Activated CD8-positive, alpha-beta memory T cell treated with anti-CD3 and anti-CD28 coated beads, Interleukin-2, amount 10 ng/mL, durations not matched to agents 7 days and 5 days (primary cell): Measurements from ENCODE around the gene GULP1. TPM values are rescaled to one million over a fixed set of nuclear protein-coding genes. Genes with fewer than 3 reads are reported as not detected.

ENCODE experiments used
- ATAC-seq: fragments of 150-1000 bp; cut with Tn5 transposase; one replicate; pipeline ENCODE4 v1.10.0; 2021; ENCODE audit warnings: moderate library complexity
- CTCF ChIA-PET: fragments of 350-600 bp; sonication (Branson Sonifier 250); formaldehyde crosslinking; loops from one replicate; lab custom pipeline; 2021; ENCODE audit warnings: antibody characterized with exemption; lab: Charles Lee
- DNase-seq: peaks from one replicate; pipeline ENCODE4 v3.0.0-alpha.2; 2020
- H3K27ac Mint-ChIP-seq: one replicate; pipeline ENCODE4 v1.8.0; 2021; ENCODE audit warnings: mild to moderate bottlenecking, mixed read lengths
- H3K27me3 Mint-ChIP-seq: one replicate; pipeline ENCODE4 v1.8.0; 2021; ENCODE audit warnings: mixed read lengths
- H3K36me3 Mint-ChIP-seq: one replicate; pipeline ENCODE4 v1.8.0; 2021; ENCODE audit warnings: mild to moderate bottlenecking, mixed read lengths
- H3K4me1 Mint-ChIP-seq: one replicate; pipeline ENCODE4 v1.8.0; 2021; ENCODE audit warnings: mixed read lengths
- H3K4me3 Mint-ChIP-seq: one replicate; pipeline ENCODE4 v1.8.0; 2021; ENCODE audit warnings: mild to moderate bottlenecking, moderate library complexity, mixed read lengths
- H3K9me3 Mint-ChIP-seq: one replicate; pipeline ENCODE4 v1.8.0; 2022; ENCODE audit warnings: low read depth, mixed read lengths
- total RNA-seq, 2 experiments: library from RNA; stranded (reverse); gene quantifications; one replicate each; pipeline ENCODE4 v1.2.3, GENCODE V29; 2021

The GULP1 gene
- total RNA-seq, 2 experiments from 2014 or later: not detected

DNA sequence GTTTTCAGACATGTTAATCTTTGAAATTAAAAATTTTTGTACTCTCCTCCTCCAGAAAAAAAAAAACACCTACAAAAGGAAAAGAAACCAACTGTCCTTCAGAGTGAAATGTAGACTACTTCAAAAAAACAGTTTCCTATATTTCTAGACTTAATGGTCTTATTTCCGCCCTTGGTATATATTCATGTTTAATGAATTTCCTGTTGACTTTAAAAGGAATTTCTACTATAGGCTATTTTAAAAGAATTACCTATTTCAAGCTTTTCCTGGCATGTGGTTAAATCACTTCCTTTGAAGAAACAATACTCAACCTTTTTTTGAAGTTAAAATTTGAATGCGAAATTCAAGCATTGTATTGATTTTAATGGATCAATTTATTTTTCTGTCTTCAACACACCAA is 29.2 kb downstream of the GULP1 start:
- H3K36me3 Mint-ChIP-seq: no peaks in the 10 kb centered on the region
- no peaks in the 10 kb centered on the region for H3K27me3 Mint-ChIP-seq
- no peaks in the 10 kb centered on the region for H3K4me1 Mint-ChIP-seq
- CTCF ChIA-PET: no interaction called here
- no peak overlapping the region for H3K27ac Mint-ChIP-seq
- ATAC-seq (no peak), DNase-seq (no peak)
- H3K9me3 Mint-ChIP-seq: peaks cover 2% of the 10 kb centered on the region
- H3K4me3 Mint-ChIP-seq: no peak overlapping the region

DNA sequence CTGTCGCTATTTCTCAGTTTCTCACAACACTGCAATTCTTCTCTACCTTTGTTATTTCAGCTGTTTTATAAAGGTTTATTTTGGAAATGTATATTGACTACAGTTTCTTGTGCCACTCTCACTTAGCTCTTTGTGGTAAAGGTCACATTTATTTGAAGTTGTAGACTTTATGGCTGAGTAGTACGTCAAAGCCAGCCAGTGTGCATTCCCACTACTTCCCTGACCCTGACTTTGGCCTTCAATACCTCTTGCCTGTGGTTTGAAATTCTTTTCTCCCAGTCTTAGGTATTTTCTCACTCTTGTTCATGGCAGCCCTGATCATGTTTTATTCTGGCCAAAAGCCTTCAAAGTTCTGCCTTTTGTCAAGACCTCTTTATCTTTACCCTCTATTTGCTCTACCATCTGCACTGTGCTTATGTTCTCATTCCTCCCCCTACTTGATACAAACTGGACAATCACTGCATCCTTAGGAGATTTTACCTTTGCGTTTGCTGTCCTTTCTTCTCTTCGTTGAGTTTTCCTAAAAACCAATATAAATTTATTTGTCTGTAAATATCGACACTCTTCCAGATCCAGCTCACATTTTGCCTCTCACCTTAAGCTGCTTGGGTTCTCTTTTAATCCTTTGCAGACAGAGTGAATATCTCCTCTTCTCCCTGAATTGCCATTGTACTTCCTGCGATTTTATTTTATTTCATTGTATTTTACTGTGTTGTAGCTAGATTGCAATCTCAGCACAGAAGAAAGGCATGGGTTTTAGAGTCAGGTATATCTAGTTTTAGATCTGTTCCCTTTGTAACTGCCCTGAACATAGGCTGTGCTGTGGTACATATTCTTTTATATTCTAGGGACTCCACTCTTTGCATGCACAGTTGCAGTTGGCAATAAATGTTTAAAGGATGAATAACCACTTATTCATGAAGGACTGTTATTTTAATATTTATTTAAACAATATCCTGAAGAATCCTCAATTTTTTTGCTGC is 31.2 kb downstream of the GULP1 start:
- DNase-seq: no peak
- Mint-ChIP-seq H3K27me3 (no peaks in the 10 kb centered on the region), H3K36me3 (no peaks in the 10 kb centered on the region), H3K4me1 (no peaks in the 10 kb centered on the region), H3K4me3 (no peak overlapping the region), H3K27ac (no peak overlapping the region), H3K9me3 (peaks cover 2% of the 10 kb centered on the region)
- no peak for ATAC-seq
- CTCF ChIA-PET: no interaction called here

DNA sequence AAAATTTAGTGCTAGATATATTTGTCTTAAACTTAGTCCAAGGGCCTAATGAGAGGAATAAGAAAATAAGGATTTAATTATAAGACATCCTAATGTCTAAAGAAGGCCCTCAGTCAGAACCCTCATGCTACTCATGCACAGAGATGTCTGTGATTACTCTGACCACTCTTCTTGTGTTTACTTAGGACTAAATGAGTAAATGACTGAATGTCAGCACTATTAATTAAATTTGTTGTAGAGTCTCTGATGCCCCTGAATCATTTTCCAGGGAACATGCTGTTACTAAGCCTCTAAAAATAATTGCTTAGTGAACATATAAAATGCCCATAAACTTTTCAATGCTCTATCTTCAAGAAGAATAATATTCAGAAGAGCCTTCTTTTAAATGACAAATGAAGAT is 32.4 kb downstream of the GULP1 start:
- CTCF ChIA-PET: no interaction called here
- no peak overlapping the region for H3K27ac Mint-ChIP-seq
- DNase-seq: no peak
- H3K4me3 Mint-ChIP-seq: no peak overlapping the region
- peaks cover 2% of the 10 kb centered on the region for H3K9me3 Mint-ChIP-seq
- no peak for ATAC-seq
- no peaks in the 10 kb centered on the region for H3K27me3 Mint-ChIP-seq
- H3K4me1 Mint-ChIP-seq: no peaks in the 10 kb centered on the region
- H3K36me3 Mint-ChIP-seq: no peaks in the 10 kb centered on the region

DNA sequence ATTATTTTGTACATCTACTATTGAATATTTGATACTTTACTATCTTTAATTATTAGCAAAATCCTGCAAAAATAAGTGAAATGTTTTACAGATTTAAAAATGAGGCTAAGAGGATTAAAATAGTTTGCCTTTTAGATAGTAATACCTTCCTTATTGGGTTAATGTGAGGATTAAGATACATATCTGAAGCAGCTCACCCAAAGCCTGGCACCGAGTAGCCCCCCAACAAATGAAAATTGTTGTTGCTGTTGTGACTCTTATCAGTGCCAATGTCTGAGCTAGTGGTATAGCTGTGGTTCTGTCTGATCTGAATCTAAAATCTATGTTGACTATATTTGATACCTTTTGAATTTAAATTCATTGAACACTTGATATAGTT is 34.6 kb downstream of the GULP1 start:
- no peaks in the 10 kb centered on the region for H3K36me3 Mint-ChIP-seq
- H3K27ac Mint-ChIP-seq: no peak overlapping the region
- no peak for ATAC-seq
- H3K27me3 Mint-ChIP-seq: no peaks in the 10 kb centered on the region
- no peak overlapping the region for H3K4me3 Mint-ChIP-seq
- DNase-seq: no peak
- CTCF ChIA-PET: no interaction called here
- peaks cover 2% of the 10 kb centered on the region for H3K9me3 Mint-ChIP-seq
- no peaks in the 10 kb centered on the region for H3K4me1 Mint-ChIP-seq

DNA sequence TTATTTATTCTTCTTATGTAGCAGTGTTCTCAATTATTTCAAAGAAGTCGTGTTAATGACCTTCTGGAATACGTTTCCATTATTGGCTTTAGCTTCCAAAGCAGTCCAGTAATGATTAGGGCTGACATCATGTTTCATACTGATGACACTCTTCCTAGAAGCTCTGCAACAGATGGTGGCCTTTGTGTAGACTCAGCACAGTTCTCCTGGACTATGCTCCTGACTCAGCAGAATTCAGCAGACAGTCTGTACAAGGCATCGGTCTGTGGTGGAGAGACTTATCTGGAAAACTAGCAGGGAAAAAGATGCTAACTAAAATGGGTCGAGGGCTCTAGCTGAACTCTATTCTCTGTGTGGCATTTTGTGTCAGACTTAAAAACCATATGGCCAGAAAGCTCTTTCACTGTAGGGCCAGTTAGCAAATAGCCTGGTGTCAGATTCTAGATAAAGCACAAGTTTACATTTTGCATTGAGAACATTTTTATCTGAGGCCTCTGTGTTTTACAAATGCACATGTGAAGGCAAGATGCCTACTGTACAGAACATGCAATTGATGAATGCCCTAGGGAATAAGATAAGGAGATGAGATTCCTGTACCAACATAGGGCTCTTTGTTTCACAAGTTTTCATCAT is 35.1 kb downstream of the GULP1 start:
- Mint-ChIP-seq H3K27ac (no peak overlapping the region), H3K4me1 (no peaks in the 10 kb centered on the region), H3K4me3 (no peak overlapping the region), H3K9me3 (peaks cover 2% of the 10 kb centered on the region), H3K36me3 (no peaks in the 10 kb centered on the region), H3K27me3 (no peaks in the 10 kb centered on the region)
- no peak for ATAC-seq
- no peak for DNase-seq
- CTCF ChIA-PET: no interaction called here

DNA sequence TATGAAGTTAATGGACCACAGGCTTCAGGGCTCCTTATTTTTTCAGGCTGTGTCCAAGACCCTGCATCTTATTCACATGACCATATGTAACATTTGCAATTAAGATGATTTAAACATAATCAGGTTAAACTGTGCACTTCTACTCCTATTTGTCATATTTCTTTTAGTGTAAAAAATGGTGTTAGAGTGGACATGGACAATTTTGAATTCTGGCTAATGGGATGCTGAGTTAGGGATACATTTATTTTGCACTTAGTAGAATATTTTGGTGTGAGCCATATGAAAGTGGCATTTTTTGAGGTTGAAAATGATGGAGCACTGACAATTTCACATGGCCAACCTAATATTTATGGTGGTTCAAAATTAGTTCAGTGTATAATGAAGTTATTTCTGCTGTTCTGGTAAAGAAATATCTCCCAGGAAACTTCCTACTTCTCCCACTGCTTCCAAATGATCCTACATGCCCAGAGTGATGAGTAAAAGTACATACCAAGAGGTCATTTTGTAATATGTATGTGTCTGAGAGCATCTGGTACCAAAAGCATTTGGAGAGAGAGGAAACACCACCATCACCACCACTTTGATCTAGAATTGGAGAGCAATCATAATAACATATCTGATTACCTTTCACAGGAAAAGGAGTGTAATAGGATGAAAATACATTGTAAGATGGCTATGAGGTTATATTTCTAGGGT is 36.0 kb downstream of the GULP1 start:
- Mint-ChIP-seq H3K9me3 (peaks cover 2% of the 10 kb centered on the region), H3K27me3 (no peaks in the 10 kb centered on the region)

DNA sequence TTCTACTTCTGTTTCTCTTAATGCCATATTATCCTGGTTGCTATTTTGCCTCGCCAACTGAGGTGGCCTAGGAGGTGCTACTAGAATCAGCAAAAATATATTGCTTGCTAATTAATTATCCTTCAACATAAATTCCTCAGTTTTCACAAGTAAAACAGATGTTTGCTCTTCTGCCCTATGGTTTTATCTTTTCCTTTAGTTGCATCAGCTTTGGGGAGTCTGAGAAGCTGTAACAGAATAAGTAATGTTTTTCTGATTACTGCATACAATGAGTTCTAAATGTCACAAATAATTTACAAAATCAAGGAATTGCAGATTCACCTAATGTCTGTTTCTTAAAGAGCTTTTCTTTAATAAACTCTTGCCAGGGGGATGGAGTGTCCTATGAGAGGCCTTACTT is 36.7 kb downstream of the GULP1 start:
- no peak for ATAC-seq
- no peak overlapping the region for H3K27ac Mint-ChIP-seq

More for the DNA sequence above, 36.0 kb downstream of the GULP1 start:
- Mint-ChIP-seq H3K36me3 (no peaks in the 10 kb centered on the region), H3K27ac (no peak overlapping the region), H3K4me1 (no peaks in the 10 kb centered on the region), H3K4me3 (no peak overlapping the region)
- ATAC-seq (no peak), DNase-seq (no peak)
- CTCF ChIA-PET: no interaction called here

DNA sequence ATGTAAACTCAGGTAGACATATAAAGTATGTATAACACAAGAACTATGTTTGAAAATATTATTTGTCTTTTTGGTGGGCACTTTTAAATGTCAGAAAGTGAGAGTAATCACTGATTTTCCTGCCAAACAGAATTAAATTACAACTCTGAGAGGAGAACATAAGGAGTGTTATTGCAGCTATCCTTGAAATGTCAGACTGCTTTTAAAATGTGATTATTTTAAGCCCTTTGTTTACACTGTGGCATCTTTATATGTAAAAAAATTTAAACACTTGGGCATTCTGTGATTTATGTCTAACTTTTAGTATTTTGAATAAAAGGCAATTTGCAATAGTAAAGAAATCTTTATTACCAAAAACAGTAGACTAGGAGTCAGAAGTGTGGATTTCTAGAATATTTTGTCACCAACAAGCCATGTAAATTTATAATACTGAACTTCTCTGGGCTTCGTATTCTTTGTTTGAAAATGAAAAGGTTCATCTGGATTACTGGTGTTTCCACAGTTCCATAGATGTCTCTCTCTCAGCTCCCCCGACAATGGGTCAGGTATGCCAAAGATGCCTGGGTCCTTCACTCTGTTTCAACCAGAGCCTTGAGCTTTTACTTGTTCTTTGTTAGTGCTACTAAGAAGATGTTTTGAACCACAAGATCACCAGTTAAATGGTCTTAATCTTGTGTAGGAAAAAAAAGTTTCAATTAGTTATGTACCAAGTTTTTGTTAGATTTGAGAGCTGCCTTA is 38.8 kb downstream of the GULP1 start:
- Mint-ChIP-seq H3K9me3 (no peaks in the 10 kb centered on the region), H3K4me1 (no peaks in the 10 kb centered on the region), H3K27ac (no peak overlapping the region), H3K27me3 (no peaks in the 10 kb centered on the region), H3K36me3 (no peaks in the 10 kb centered on the region), H3K4me3 (no peak overlapping the region)
- ATAC-seq (no peak), DNase-seq (no peak)
- CTCF ChIA-PET: no interaction called here

More for the DNA sequence above, 36.7 kb downstream of the GULP1 start:
- H3K27me3 Mint-ChIP-seq: no peaks in the 10 kb centered on the region
- no peaks in the 10 kb centered on the region for H3K36me3 Mint-ChIP-seq
- CTCF ChIA-PET: no interaction called here
- peaks cover 1% of the 10 kb centered on the region for H3K9me3 Mint-ChIP-seq
- no peaks in the 10 kb centered on the region for H3K4me1 Mint-ChIP-seq
- no peak for DNase-seq
- no peak overlapping the region for H3K4me3 Mint-ChIP-seq

DNA sequence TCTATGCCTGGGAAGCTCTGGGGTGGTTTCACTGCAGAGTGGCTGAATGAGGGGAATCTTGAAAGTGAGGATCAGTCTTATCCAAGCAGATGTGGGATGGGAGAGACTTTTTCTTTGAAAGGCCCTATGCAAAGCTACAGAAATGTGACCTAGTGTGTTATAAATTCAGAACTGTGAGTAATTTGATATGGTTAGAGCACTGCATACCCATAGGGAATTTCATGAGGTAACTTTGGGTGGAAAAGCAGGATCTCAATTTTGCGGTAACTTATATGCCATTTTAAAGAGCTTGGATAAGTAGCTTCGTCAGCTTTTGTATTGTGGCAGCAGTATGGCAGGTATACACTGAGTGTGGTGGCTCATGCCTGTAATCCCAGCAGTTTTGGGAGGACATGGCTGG is 40.9 kb downstream of the GULP1 start:
- Mint-ChIP-seq H3K27me3 (no peaks in the 10 kb centered on the region), H3K4me1 (no peaks in the 10 kb centered on the region), H3K4me3 (no peak overlapping the region), H3K9me3 (no peaks in the 10 kb centered on the region), H3K36me3 (no peaks in the 10 kb centered on the region), H3K27ac (no peak overlapping the region)
- no peak for DNase-seq
- no peak for ATAC-seq
- CTCF ChIA-PET: no interaction called here

DNA sequence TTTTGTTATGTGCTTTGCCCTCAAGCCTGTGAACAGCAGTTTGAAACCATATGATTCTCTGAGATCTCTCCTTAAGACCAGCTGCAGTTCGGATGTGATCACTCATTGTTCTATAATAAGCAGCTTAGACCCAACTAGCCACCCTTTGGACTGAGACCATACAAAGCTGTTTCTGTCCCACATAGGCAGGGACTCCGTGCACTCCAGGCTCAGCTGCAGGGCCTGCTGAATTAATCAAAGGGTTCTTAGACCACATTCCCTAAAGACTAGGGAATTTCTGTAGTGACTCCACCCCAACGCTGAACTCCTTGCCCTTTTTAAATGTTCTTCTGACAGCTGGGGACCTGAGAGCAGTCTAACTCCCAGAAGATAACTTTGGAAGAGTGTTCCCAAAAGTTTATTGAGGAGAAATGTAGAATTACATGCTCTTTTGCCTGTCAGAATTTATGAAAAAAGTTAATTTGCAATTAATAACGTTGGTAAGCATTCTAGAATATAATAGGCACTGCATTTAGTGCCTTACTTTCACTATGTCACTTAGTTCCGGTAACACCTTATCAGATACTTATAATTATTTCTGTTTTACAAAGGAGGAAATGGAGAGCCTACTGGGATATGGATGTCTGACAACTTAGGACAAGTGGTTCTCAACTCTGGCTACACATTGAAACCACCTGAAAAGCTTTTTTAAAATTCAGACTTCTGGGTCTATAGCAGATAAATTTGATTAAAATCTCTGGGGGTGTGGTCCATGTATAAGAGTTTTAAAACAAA is 42.3 kb downstream of the GULP1 start:
- H3K27me3 Mint-ChIP-seq: no peaks in the 10 kb centered on the region
- CTCF ChIA-PET: no interaction called here
- no peak overlapping the region for H3K27ac Mint-ChIP-seq
- DNase-seq (no peak), ATAC-seq (no peak)
- H3K9me3 Mint-ChIP-seq: no peaks in the 10 kb centered on the region
- H3K36me3 Mint-ChIP-seq: no peaks in the 10 kb centered on the region
- H3K4me3 Mint-ChIP-seq: no peak overlapping the region
- no peaks in the 10 kb centered on the region for H3K4me1 Mint-ChIP-seq

DNA sequence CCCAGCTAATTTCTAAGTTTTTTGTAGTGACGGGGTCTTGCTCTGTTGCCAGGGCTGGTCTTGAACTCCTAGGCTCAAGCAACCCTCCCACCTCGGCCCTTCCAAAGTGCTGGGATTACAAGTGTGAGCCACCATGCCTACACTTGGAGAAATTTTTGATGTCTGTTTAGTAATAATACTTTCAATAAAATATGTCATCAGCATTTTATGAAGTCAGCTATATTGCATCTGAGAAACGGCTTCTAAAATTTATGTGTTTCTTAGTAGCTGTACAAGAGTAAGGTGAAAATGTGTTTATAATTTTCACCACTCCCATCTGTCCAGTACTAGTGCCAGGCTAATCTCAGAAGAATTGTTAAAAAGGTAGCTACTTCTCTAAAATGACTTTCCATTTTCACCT is 46.8 kb downstream of the GULP1 start:
- Mint-ChIP-seq H3K4me3 (no peak overlapping the region), H3K27me3 (no peaks in the 10 kb centered on the region), H3K36me3 (no peaks in the 10 kb centered on the region), H3K4me1 (no peaks in the 10 kb centered on the region), H3K9me3 (no peaks in the 10 kb centered on the region), H3K27ac (no peak overlapping the region)
- ATAC-seq (no peak), DNase-seq (no peak)
- CTCF ChIA-PET: no interaction called here

DNA sequence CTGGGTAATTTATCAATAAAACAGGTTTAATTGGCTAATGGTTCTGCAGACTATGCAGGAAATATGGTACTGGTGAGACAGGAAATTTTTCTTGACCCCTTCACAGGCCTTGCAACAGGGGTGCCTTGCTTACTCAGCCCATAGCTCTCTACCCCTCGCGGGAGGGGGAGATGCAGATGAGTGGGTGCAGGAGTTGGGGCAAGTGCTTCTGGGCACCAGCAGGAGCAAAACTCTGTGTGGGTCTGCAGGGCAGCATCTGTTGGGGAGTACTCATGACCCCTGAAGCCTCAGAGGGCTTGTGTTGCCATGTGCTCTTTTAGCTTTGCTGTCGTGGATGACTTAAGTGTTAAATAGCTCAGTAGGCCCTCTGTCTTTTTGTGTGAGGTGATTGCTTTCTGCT is 48.6 kb downstream of the GULP1 start:
- CTCF ChIA-PET: no interaction called here
- no peak overlapping the region for H3K27ac Mint-ChIP-seq
- H3K4me3 Mint-ChIP-seq: no peak overlapping the region
- DNase-seq (no peak), ATAC-seq (no peak)
- H3K9me3 Mint-ChIP-seq: no peaks in the 10 kb centered on the region
- no peaks in the 10 kb centered on the region for H3K36me3 Mint-ChIP-seq
- no peaks in the 10 kb centered on the region for H3K27me3 Mint-ChIP-seq
- H3K4me1 Mint-ChIP-seq: no peaks in the 10 kb centered on the region

DNA sequence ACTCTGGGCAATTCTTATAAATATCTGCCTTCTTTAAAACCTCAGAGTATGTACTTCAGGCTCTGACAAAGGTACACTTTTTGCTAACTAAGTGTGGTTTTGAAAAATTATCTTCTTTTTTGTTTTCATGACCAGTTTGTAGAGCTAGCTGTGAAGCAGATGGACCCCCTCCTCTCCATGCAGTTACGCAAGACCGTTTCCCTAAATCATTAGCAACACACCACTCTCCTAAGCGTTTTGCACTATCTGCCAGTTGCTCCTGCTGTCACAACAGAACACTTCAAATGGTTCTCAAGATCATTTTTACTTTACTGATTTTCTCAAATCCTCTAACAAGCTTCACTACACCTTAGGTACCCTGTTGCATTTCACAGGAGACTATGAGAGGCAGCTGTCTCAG is 53.3 kb downstream of the GULP1 start:
- Mint-ChIP-seq H3K9me3 (no peaks in the 10 kb centered on the region), H3K27ac (no peak overlapping the region), H3K27me3 (no peaks in the 10 kb centered on the region), H3K4me3 (no peak overlapping the region), H3K36me3 (no peaks in the 10 kb centered on the region), H3K4me1 (no peaks in the 10 kb centered on the region)
- ATAC-seq (no peak), DNase-seq (no peak)
- CTCF ChIA-PET: no interaction called here
